Dendritic cell treated with granulocyte-macrophage colony-stimulating factor and Interleukin-4, amounts not matched to agents 40 ng/mL and 50 ng/mL, for 4 days (primary cell): ENCODE data around the gene LUC7L2.
"Not testable (repeated sequence)": the region's sequence is repeated elsewhere in the genome, so short reads cannot be mapped to it uniquely, and the experiment has no call there.

ENCODE experiments used
- H3K27ac Mint-ChIP-seq: one replicate; pipeline ENCODE4 v1.8.0; 2022; ENCODE audit warnings: mild to moderate bottlenecking, mixed read lengths
- H3K27me3 Mint-ChIP-seq: one replicate; pipeline ENCODE4 v1.8.0; 2022; ENCODE audit warnings: mild to moderate bottlenecking, mixed read lengths
- H3K36me3 Mint-ChIP-seq: one replicate; pipeline ENCODE4 v1.8.0; 2022; ENCODE audit warnings: low read depth, mixed read lengths
- H3K4me1 Mint-ChIP-seq: one replicate; pipeline ENCODE4 v1.8.0; 2022; ENCODE audit warnings: low read depth, mixed read lengths
- H3K4me3 Mint-ChIP-seq: one replicate; pipeline ENCODE4 v1.8.0; 2022; ENCODE audit warnings: mild to moderate bottlenecking, moderate library complexity, mixed read lengths
- H3K9me3 Mint-ChIP-seq: one replicate; pipeline ENCODE4 v1.8.0; 2022; ENCODE audit warnings: mixed read lengths
- intact Hi-C: fragments of 100-400 bp; cut with micrococcal nuclease; formaldehyde crosslinking; loops from one replicate; pipeline ENCODE4 v1.15.0; 2022

LUC7L2 gene

DNA sequence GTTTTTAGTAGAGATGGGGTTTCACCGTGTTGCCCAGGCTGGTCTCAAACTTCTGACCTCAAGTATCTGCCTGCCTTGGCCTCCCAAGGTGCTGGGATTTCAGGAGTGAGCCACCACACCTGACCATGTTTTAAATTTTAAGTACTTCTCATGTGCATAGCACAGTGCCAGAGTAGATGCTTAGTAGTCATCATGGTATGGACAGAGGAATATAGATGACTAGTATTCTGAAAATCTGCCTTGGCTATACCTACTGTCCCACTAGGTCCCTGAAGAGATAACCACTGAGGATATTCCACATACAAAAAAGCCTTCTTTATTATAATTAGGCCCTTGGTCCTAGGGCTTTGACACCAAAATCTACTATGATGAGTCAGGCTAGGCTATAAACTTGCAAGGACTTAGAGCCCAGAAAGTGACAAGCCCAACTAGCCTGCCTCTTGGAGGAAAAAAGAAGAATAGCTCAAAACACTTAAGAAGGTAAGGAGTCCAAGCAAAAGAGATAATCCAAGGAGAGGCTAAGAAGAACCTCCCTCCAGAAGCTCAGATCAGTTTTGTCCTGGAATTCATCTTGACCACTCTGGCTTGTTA, 34.0 kb downstream of the LUC7L2 start:
- Mint-ChIP-seq H3K4me1 (peaks cover 12% of the 10 kb centered on the region), H3K27ac (no peak overlapping the region), H3K4me3 (no peak overlapping the region), H3K27me3 (no peaks in the 10 kb centered on the region), H3K9me3 (no peaks in the 10 kb centered on the region), H3K36me3 (peaks cover 88% of the 10 kb centered on the region)
- intact Hi-C loops: loop anchor here (10.0 kb wide), 1 partner anchor 109 kb away; no protein-coding TSS in a partner anchor

DNA sequence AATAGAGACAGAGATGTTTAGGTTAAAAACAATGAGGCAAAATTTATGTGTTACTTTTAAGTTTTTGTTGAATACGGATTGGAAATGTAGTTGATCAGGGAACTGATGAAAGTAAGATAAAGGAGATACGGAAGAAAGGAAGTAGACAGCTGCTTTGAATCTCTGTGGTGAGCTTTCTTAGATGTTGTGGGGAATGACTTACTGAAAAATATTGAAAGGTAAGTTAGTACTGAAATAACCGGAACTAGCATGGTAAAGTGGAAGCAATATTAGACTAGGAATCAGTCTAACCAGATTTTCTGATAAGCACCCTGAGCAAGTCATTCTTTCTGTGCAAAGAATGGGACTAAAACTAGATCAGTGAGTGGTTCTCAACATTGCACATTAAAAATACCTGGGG, 34.8 kb downstream of the LUC7L2 start:
- no peak overlapping the region for H3K27ac Mint-ChIP-seq
- no peak overlapping the region for H3K4me3 Mint-ChIP-seq
- peaks cover 88% of the 10 kb centered on the region for H3K36me3 Mint-ChIP-seq
- intact Hi-C loops: loop anchor here (10.0 kb wide), 1 partner anchor 110 kb away; no protein-coding TSS in a partner anchor
- H3K27me3 Mint-ChIP-seq: no peaks in the 10 kb centered on the region
- H3K4me1 Mint-ChIP-seq: peaks cover 6% of the 10 kb centered on the region
- no peaks in the 10 kb centered on the region for H3K9me3 Mint-ChIP-seq

DNA sequence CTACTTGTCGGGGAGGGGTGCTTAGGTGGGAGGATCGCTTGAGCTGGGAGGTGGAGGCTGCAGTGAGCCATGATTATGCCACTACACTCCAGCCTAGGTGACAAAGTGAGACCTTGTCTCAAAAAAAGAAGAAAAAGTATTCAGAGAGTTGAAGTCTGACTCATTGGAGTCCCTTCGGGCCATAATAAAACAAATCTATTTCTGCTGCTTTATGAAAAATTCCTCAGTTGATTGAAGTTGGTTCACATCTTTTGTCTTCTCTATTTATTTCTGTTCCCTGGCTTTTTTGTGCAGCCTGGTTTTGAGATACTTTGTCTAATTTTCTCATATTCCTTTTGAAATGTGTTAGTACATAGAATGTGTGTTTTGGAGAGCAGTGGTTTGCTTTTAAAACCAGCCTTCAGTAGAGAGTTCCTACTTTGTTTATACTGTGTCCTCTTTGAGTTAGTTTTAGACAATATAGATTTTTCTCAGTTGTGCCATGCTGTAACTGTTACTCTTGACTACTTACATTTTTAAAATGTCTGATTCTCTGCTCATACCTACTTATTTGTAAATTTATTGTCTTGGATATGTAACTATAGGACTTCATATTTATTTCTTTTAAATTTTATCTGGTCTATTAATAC, 36.7 kb downstream of the LUC7L2 start:
- H3K4me3 Mint-ChIP-seq: no peak overlapping the region
- intact Hi-C loops: loop anchor here (10.0 kb wide), 1 partner anchor 112 kb away; no protein-coding TSS in a partner anchor
- no peaks in the 10 kb centered on the region for H3K9me3 Mint-ChIP-seq
- H3K27ac Mint-ChIP-seq: no peak overlapping the region
- H3K36me3 Mint-ChIP-seq: peaks cover 87% of the 10 kb centered on the region
- peaks cover 6% of the 10 kb centered on the region for H3K4me1 Mint-ChIP-seq
- no peaks in the 10 kb centered on the region for H3K27me3 Mint-ChIP-seq

DNA sequence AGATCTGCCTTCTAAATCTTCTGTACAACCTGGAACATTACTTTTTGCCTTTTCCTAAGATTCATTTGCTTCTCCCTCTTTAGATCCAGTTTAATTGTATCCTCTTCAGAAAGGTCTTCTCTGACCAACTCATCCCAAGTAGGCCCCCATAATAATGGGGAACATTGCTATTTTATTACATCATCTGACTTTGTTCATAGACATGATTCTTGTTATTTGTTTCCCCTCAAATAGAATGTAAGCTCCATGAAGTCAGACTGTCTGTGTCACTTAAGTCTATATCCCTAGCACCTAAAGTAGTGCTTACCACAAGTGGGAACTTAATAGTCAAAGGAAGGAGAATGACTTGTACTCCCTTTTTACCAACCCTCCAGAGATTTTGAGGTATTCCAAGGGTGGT, 37.5 kb downstream of the LUC7L2 start:
- H3K27me3 Mint-ChIP-seq: no peaks in the 10 kb centered on the region
- no peak overlapping the region for H3K4me3 Mint-ChIP-seq
- no peak overlapping the region for H3K27ac Mint-ChIP-seq
- H3K9me3 Mint-ChIP-seq: no peaks in the 10 kb centered on the region
- H3K36me3 Mint-ChIP-seq: peaks cover 91% of the 10 kb centered on the region
- intact Hi-C loops: loop anchor here (10.0 kb wide), 1 partner anchor 112 kb away; no protein-coding TSS in a partner anchor
- H3K4me1 Mint-ChIP-seq: peaks cover 6% of the 10 kb centered on the region

DNA sequence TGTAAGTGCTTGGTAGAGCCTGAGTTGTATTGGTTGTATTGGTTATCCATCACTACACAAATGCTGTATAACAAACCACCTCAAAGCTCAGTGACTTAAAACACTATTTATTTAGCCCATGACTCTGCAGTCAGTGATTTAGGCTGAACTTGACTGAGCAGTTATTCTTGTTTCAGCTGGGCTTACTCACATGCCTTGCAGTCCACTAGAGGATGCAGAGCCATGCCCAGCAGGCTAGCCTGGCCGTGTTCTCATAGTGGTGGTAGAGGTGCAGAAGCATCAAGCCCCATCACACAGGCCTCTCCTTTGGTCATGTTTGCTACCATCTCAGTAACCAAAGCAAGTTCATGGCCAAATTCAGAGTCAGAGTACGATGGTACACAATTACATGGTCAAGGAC, 43.9 kb downstream of the LUC7L2 start:
- Mint-ChIP-seq H3K4me1 (no peaks in the 10 kb centered on the region), H3K27me3 (no peaks in the 10 kb centered on the region), H3K4me3 (no peak overlapping the region), H3K36me3 (peaks cover 92% of the 10 kb centered on the region), H3K27ac (no peak overlapping the region), H3K9me3 (no peaks in the 10 kb centered on the region)
- intact Hi-C loops: no loop called here

DNA sequence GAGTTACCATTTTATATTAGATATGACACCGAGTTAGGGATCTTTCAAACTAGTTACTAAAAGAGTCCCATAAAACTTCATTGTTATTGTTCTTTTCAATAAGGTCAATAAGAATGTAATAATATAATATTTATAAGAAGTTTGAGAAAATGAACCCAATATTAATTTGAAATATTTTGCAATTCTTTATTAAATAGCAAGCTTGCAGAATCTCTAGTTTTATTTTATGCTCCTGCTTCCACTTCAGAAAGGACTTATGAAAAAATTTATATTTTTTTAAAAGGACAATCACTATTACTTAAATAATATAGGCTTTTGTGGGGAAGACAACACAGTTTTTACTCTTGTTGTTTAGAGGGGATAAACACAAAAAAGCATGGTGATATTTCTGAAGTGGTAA, 47.9 kb downstream of the LUC7L2 start:
- Mint-ChIP-seq H3K27ac (no peak overlapping the region), H3K36me3 (peaks cover 92% of the 10 kb centered on the region), H3K4me1 (no peaks in the 10 kb centered on the region), H3K27me3 (no peaks in the 10 kb centered on the region), H3K9me3 (no peaks in the 10 kb centered on the region), H3K4me3 (no peak overlapping the region)
- intact Hi-C loops: no loop called here

DNA sequence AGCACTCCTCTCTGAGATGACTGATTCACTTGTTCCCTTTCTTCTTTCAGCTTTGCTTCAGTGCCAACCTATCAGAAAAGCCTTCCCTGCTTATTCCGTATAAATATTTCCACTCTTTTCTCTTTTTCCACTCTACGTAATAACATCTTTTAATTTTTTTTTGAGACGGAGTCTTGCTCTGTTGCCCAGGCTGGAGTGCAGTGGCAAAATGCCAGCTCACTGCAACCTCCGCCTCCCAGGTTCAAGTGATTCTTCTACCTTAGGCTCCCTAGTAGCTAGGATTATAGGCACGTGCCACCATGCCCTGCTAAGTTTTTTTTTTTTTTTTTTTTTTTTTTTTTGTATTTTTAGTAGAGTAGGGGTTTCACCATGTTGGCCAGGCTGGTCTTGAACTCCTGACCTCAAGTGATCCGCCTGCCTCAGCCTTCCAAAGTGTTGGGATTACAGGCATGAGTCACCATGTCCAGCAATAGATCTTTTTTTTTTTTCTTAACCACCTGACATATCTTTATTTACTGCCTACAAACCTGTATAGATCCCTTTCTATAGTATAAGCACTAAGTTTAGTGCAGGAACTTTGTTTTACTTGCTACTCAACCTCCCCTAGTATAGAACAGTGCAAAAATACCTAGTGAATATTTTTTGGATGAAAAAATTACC, 55.2 kb downstream of the LUC7L2 start:
- intact Hi-C loops, H3K9me3 Mint-ChIP-seq, H3K4me1 Mint-ChIP-seq, H3K27ac Mint-ChIP-seq, H3K27me3 Mint-ChIP-seq, H3K4me3 Mint-ChIP-seq: not testable (repeated sequence)
- peaks cover 88% of the 10 kb centered on the region for H3K36me3 Mint-ChIP-seq

DNA sequence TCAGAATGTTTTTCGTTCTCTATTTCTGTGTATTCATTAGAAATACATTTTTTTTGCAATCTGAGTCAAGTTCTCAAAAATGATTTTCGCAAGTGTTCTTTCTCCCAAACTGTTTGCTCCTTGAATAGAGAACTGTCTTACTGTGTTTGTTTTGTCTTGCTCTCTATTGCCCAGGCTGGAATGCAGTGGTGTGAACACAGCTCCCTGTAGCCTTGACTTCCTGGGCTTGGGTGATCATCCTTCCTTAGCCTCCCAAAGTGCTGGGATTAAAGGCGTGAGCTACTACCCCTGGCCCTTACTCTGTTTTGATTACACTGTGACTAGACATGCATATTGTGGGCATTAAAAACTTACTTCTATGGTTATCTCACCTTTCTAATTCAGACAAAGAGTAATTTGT, 56.7 kb downstream of the LUC7L2 start:
- Mint-ChIP-seq H3K4me3 (no peak overlapping the region), H3K27ac (no peak overlapping the region), H3K27me3 (no peaks in the 10 kb centered on the region), H3K4me1 (no peaks in the 10 kb centered on the region), H3K36me3 (peaks cover 93% of the 10 kb centered on the region), H3K9me3 (no peaks in the 10 kb centered on the region)
- intact Hi-C loops: no loop called here

DNA sequence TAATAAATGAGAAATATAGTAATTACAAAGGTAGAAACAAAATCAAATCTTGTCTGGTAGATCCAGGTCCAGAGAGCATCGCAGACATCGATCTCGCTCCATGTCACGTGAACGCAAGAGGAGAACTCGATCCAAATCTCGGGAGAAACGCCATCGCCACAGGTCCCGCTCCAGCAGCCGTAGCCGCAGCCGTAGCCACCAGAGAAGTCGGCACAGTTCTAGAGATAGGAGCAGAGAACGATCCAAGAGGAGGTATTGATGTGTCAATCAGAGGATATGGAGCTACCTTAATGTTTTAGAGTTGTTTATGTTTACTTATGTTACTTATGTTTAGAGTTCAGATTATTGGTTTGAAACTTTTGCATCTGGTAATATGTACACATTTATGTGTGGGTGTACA, 57.8 kb downstream of the LUC7L2 start:
- H3K4me3 Mint-ChIP-seq: no peak overlapping the region
- intact Hi-C loops: no loop called here
- H3K27me3 Mint-ChIP-seq: no peaks in the 10 kb centered on the region
- H3K27ac Mint-ChIP-seq: no peak overlapping the region
- peaks cover 93% of the 10 kb centered on the region for H3K36me3 Mint-ChIP-seq
- H3K9me3 Mint-ChIP-seq: no peaks in the 10 kb centered on the region
- no peaks in the 10 kb centered on the region for H3K4me1 Mint-ChIP-seq

DNA sequence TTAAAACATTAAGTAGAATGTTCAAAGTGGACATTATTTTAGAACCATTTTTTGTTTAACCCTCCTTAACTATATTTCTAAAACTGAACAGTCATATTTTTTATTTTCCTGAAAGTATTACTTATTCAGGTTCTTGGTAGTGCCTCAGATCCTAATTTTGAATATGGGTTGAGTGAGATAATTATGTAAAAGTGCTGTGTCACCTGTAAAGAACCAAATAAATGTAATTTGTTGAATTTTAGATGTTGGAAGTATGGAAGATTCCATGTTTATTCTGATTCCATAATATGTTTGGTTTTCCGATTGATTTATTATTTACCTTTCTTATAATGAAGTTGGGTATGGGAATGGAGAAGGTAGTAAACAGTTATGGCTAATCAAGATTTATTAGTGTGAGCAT, 61.4 kb downstream of the LUC7L2 start:
- Mint-ChIP-seq H3K4me3 (no peak overlapping the region), H3K27ac (no peak overlapping the region), H3K27me3 (no peaks in the 10 kb centered on the region), H3K4me1 (no peaks in the 10 kb centered on the region), H3K36me3 (peaks cover 81% of the 10 kb centered on the region), H3K9me3 (no peaks in the 10 kb centered on the region)
- intact Hi-C loops: loop anchor here (10.0 kb wide), 1 partner anchor 924 kb away; no protein-coding TSS in a partner anchor

DNA sequence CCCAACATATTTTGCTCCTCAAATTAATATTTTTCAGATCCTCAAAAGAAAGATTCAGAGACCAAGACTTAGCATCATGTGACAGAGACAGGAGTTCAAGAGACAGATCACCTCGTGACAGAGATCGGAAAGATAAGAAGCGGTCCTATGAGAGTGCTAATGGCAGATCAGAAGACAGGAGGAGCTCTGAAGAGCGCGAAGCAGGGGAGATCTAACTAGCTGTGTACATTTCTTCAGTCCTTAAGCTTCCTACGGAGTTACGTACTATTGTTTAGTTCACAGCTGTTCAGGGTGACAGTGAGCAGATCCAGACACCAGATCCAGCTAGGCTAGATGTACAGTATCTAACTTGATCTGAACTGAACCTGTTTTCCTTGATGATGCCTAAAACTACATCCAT, 62.4 kb downstream of the LUC7L2 start:
- Mint-ChIP-seq H3K9me3 (no peaks in the 10 kb centered on the region), H3K27me3 (no peaks in the 10 kb centered on the region), H3K36me3 (peaks cover 76% of the 10 kb centered on the region), H3K4me3 (no peak overlapping the region), H3K27ac (no peak overlapping the region), H3K4me1 (no peaks in the 10 kb centered on the region)
- intact Hi-C loops: loop anchor here (10.0 kb wide), 1 partner anchor 923 kb away; no protein-coding TSS in a partner anchor

DNA sequence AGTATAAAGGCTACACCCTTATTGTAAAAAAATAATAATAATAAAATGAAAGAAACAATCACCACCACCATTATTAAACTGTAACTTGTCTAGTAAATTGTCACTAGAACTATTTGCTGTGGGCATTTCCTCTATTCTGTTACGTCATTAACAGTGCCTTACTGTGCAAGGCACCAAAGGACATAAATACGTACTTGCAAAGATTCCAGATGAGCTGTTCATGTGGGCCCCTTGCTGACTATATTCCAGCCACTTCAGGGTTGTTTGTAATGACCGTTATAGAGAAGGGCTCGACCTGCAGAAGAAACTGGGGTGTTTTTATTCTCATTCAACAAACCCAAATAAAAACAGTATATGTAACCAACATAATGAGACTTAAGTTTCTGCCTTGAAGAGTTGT, 63.4 kb downstream of the LUC7L2 start:
- Mint-ChIP-seq H3K9me3 (no peaks in the 10 kb centered on the region), H3K27ac (no peak overlapping the region), H3K4me3 (no peak overlapping the region), H3K36me3 (peaks cover 74% of the 10 kb centered on the region), H3K27me3 (no peaks in the 10 kb centered on the region), H3K4me1 (no peaks in the 10 kb centered on the region)
- intact Hi-C loops: loop anchor here (10.0 kb wide), 1 partner anchor 922 kb away; no protein-coding TSS in a partner anchor

DNA sequence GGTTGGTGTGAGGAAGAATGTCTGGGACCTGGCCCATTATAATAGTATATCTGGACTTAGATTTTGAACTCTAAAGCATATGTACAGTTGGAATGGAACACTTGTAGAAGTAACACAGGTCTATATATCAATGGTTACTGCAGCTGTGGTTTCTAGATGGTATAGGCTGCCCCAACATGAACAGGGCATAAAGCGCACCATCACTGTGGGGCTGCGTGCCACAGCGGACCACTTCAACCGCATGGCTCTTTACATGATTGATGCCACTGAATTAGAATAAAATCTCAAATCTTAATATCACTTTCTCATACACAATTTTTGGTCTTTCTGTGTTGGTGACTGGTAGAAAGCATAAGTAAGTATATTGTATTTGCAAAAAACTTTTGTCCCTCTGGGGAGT, 64.3 kb downstream of the LUC7L2 start:
- Mint-ChIP-seq H3K27me3 (no peaks in the 10 kb centered on the region), H3K27ac (no peak overlapping the region), H3K9me3 (no peaks in the 10 kb centered on the region), H3K4me3 (no peak overlapping the region), H3K36me3 (peaks cover 79% of the 10 kb centered on the region), H3K4me1 (no peaks in the 10 kb centered on the region)
- intact Hi-C loops: loop anchor here (10.0 kb wide), 1 partner anchor 921 kb away; no protein-coding TSS in a partner anchor

DNA sequence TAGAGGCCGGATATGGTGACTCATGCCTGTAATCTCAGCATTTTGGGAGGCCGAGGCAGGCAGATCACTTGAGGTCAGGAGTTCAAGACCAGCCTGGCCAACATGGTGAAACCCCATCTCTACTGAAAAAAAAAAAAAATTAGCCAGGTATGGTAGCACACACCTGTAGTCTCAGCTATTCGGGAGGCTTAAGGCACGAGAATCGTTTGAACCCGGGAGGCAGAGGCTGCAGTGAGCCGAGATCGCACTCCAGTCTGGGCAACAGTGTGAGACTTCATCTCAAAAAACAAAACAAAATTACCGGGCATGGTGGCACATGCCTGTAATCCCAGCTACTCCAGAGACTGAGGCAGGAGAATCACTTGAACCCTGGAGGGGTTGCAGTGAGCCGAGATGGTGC, 66.0 kb downstream of the LUC7L2 start:
- H3K27me3 Mint-ChIP-seq, H3K9me3 Mint-ChIP-seq, H3K4me1 Mint-ChIP-seq, H3K4me3 Mint-ChIP-seq, H3K27ac Mint-ChIP-seq: not testable (repeated sequence)
- peaks cover 74% of the 10 kb centered on the region for H3K36me3 Mint-ChIP-seq
- intact Hi-C loops: loop anchor here (10.0 kb wide), 1 partner anchor 919 kb away; no protein-coding TSS in a partner anchor
